A549 treated with ZK216348 at 1 μM for 4 hours (cell line): ENCODE measurements around the gene STPG3. TPM values are rescaled to one million over a fixed set of nuclear protein-coding genes. Genes with fewer than 3 reads are reported as not detected.

Experiments
- total RNA-seq: library from RNA; stranded (reverse); fragments of 200-300 nt; extraction: Qiagen RNA extraction; gene quantifications from 5 replicates; pipeline ENCODE4 v1.2.3, GENCODE V29; 2022; ENCODE audit warnings: low read depth

The STPG3 gene
- not detected in 5 replicates for total RNA-seq

DNA sequence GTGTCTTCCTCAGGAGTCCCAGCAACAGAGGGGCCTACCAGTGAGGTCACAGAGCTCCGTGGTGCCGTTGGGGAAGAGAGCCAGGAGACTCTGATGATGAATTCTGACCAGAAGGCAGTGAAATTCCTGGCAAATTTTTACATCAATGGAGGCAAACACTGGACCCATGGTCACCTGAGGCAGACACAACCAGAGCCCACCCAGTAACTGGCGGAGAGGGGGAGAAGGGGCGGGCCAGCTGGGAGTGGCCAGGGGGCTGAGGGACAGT is at the start of gene STPG3:
Gene STPG3 (plus strand): TSS at position 93 of the 268 bp plus-strand sequence. CDS start 1 bp downstream, at position 94.

DNA sequence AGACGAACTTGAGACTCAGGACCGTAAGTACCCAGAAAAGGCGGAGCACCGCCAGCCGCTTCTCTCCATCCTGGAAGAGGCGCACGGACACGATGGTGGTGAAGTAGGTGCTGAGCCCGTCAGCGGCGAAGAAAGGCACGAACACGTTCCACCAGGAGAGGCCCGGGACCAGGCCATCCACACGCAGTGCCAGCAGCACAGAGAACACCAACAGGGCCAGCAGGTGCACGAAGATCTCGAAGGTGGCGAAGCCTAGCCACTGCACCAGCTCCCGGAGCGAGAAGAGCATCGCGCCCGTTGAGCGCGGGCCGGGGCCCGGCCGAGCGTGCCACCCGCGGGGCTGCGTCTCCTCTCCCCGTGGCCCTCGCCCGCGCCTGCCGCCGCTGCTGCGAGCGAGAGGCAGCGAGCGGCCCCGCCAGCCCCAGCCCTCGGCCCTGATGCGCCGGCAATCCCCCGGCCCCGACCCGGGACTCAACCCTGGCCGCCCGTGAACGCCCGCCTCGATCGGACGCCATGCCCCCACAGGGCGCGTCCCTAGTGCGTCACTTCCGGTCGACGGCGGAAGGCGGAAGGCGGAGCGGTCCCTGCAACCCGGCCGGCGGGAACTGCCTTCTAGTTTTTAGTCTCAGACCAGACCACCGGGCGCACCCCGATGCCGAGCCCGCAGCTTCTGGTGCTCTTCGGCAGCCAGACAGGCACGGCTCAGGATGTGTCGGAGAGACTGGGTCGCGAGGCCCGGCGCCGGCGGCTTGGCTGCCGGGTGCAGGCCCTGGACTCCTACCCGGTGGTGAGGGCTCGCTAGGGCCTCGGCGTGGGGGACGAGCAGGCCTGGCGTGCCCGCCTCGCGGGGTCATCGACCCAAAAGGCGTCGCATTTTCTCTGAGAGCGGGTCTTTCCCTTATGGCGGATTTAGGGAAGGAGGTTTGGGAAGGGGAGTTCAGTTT is 45.7 kb upstream of the STPG3 start, which contains the start of the genes NDOR1 and TMEM203:
Gene NDOR1 (plus strand): TSS at position 575 of the 944 bp plus-strand sequence. CDS start 78 bp downstream, at position 653.
Gene TMEM203 (minus strand): TSS at position 523 of the 944 bp plus-strand sequence. CDS start 234 bp downstream, at position 289.

GRCh38 chr9:137222190-137223077 is 28.7 kb upstream of the STPG3 start, which contains the start of gene RNF208:
Gene RNF208, minus strand, starts transcription at chr9:137222240. Its CDS starts 1,028 bp downstream, at chr9:137221212.

GRCh38 chr9:137224830-137225694 is 26.0 kb upstream of the STPG3 start, which contains the start of gene CYSRT1:
Gene CYSRT1, plus strand, starts transcription at chr9:137225174. Its CDS starts 448 bp downstream, at chr9:137225622.

GRCh38 chr9:137227054-137227852 is 23.8 kb upstream of the STPG3 start, which contains the start of gene RNF224:
Gene RNF224, plus strand, starts transcription at chr9:137227502. Its CDS starts 834 bp downstream, at chr9:137228336.

GRCh38 chr9:137230705-137231371 is 20.2 kb upstream of the STPG3 start, which contains the start of gene SLC34A3:
Gene SLC34A3, plus strand, starts transcription at chr9:137230901. Its CDS starts 802 bp downstream, at chr9:137231703.

DNA sequence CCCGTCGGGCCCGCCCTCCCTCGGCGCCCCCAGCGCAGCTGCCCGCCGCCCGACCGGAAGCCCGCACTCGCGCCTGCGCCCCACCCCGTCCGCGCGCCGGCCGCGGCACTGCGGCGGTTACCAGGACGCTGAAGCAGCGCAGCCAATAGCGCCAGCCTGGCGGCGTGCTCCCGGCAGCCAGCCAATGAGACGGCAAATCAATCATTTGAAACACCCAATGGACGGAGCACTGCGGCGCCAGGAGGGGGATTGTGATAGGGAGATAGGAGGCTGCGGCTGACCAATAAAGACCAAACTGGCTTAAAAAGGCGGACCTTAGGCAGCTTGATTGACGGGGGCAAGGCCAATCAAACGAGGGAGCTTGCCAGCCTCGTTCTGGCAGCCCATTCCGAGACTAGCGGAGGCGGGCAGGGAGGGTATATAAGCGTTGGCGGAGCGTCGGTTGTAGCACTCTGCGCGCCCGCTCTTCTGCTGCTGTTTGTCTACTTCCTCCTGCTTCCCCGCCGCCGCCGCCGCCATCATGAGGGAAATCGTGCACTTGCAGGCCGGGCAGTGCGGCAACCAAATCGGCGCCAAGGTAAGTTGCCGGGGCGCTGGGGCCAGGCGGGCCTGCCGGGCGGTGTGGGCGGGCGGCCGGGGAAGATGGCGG is 10.1 kb upstream of the STPG3 start, which contains the start of gene TUBB4B:
Gene TUBB4B (plus strand): TSS at position 447 of the 649 bp plus-strand sequence. CDS start 74 bp downstream, at position 521.

DNA sequence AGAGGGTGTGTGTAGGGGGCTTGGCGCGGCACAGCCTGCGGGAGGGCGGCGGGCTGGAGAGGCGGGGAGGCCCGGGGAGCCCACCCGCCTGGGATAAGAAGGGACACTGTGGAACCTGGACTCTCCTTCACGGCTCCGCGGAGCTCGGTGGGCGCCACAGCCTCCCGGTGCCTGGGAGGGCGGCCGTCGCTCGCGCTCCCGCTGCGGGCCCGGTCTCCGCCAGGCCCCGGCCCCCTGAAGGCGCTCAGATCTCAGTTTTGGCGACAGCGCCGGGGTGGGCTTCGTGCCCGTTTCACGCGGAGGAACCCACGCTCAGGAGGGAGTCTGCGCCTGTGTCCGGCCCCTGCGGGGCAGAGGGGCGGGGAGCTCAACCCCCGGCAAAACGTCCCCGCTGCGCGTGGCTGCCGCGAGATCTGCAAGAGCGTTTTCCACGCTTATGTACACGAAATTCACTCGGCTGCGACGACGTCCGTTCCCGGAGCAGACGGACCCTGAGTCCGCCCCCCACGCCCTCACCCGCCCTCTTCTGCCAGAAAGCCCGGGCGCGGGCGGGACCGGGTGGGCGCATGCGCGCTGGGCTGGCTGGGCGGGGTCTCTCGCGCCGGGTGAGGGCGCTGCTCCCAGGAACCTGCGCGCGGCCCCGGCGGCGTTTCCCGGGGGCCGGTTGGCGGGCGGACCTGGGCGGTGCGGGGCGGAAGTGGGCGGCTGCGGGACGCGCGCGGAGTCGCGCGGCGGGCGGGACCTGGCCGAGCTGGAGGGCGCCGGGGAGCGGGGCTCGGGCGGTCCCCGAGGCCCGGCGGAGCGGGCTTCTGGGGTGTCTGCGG is 3.8 kb downstream of the STPG3 start, which contains the start of gene NELFB:
Gene NELFB (plus strand): TSS at position 704 of the 824 bp plus-strand sequence.

DNA sequence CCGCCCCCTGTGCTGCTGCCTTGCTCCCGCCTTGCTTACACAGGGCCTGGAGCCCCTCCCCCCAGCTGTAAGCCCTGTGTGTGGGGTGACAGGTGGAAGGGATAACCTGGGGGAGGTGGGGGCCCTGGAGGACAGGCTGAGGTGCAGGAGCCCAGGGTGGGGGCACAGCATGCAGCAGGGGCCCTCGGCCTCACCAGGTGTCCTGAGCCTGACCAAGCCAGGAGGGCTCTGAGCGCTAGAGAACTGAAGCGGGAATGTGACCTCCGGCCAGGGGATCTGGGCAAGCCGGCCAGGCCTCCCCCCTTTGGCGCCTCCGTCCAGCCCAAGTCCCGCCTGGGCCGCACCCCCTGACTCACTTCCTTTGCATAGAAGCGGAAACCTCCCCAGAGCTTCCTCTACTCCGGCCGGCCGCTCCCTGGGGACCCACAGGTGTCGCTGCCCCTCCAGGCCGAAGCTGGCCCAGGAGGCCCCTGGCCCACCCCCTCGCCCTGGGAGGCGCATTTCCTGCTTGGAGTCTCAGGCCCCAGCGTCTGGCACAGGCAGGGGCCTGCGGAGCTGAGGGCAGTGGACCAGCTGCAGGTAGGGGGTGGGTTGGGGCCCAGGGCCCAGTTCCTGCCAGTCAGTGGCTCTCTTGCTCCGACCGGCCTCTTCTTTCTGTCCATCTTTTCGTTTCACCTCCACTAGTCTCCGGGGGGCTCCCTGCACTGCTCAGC is 26.4 kb downstream of the STPG3 start, which contains the start of gene TOR4A:
Gene TOR4A (plus strand): TSS at position 398 of the 713 bp plus-strand sequence. CDS start 964 bp downstream, outside the sequence.

DNA sequence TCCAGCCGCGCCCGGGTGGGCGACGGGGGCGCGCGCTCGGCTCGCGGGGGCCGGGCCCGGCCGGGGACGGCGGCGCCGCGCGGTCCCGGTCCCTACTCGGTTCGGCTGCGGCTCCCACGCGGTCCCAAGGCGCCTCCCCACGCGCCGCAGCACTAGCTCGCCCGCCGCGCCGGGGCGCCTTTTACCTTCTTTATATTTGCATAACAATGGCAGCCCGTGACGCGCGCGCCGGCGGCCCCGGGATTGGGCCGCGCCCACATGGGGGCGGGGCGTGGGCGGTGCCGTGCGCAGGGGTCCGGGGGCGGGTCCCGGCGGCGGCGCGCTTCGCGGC is 51.0 kb downstream of the STPG3 start, which contains the start of gene NRARP:
Gene NRARP (minus strand): TSS at position 154 of the 331 bp plus-strand sequence. CDS start 343 bp downstream, outside the sequence.

Other genes starting within 250 kb of the STPG3 start
- 12.6 to 32.5 TPM (median 25.5 TPM) in 5 replicates for gene ABCA2, start 223.0 kb upstream of the STPG3 start, total RNA-seq
- 0.07 TPM in 1 of 5 replicates, not detected in the others for gene FUT7, start 219.2 kb upstream of the STPG3 start, total RNA-seq
- gene NPDC1, start 205.1 kb upstream of the STPG3 start, total RNA-seq = 26.4 to 93.7 TPM (median 81.5 TPM) in 5 replicates
- 1.0 to 2.3 TPM (median 1.5 TPM) in 5 replicates for gene ENTPD2, start 197.2 kb upstream of the STPG3 start, total RNA-seq
- 12.1 to 27.8 TPM (median 24.6 TPM) in 5 replicates for gene SAPCD2, start 180.7 kb upstream of the STPG3 start, total RNA-seq
- gene UAP1L1, start 173.8 kb upstream of the STPG3 start, total RNA-seq = 9.0 to 14.6 TPM (median 11.9 TPM) in 5 replicates
- gene MAN1B1, start 164.3 kb upstream of the STPG3 start, total RNA-seq = 33.8 to 56.7 TPM (median 50.2 TPM) in 5 replicates
- gene DPP7, start 136.6 kb upstream of the STPG3 start, total RNA-seq = 52.8 to 134 TPM (median 106 TPM) in 5 replicates
- gene GRIN1, start 112.1 kb upstream of the STPG3 start, total RNA-seq = 0.14 to 0.76 TPM (median 0.27 TPM) in 5 replicates
- gene LRRC26, start 81.2 kb upstream of the STPG3 start, total RNA-seq = 0.39 to 2.0 TPM (median 1.6 TPM) in 5 replicates
- gene TMEM210, start 79.2 kb upstream of the STPG3 start, total RNA-seq = not detected in 5 replicates
- 19.0 to 41.0 TPM (median 34.9 TPM) in 5 replicates for gene ANAPC2, start 62.7 kb upstream of the STPG3 start, total RNA-seq
- gene SSNA1, start 62.6 kb upstream of the STPG3 start, total RNA-seq = 85.9 to 156 TPM (median 148 TPM) in 5 replicates
- gene TPRN, start 50.5 kb upstream of the STPG3 start, total RNA-seq = 5.5 to 10.4 TPM (median 10.2 TPM) in 5 replicates
- gene TMEM203, start 45.6 kb upstream of the STPG3 start, total RNA-seq = 29.5 to 49.4 TPM (median 47.9 TPM) in 5 replicates
- gene NDOR1, start 45.6 kb upstream of the STPG3 start, total RNA-seq = 7.4 to 20.8 TPM (median 16.2 TPM) in 5 replicates
- 0.79 to 2.6 TPM (median 2.0 TPM) in 5 replicates for gene RNF208, start 29.0 kb upstream of the STPG3 start, total RNA-seq
- gene CYSRT1, start 26.1 kb upstream of the STPG3 start, total RNA-seq = 2.8 to 5.4 TPM (median 4.2 TPM) in 5 replicates
- gene RNF224, start 23.8 kb upstream of the STPG3 start, total RNA-seq = 0.13 to 0.58 TPM (median 0.39 TPM) in 4 of 5 replicates, not detected in the other
- gene SLC34A3, start 20.4 kb upstream of the STPG3 start, total RNA-seq = 0.13 to 0.19 TPM in 2 of 5 replicates, not detected in the others
- gene TUBB4B, start 10.0 kb upstream of the STPG3 start, total RNA-seq = 522 to 871 TPM (median 814 TPM) in 5 replicates
- gene NELFB, start 4.0 kb downstream of the STPG3 start, total RNA-seq = 36.5 to 63.8 TPM (median 58.5 TPM) in 5 replicates
- 13.6 to 33.0 TPM (median 30.5 TPM) in 5 replicates for gene TOR4A, start 26.4 kb downstream of the STPG3 start, total RNA-seq
- gene NRARP, start 51.0 kb downstream of the STPG3 start, total RNA-seq = 1.9 to 7.2 TPM (median 5.6 TPM) in 5 replicates
- 2.5 to 6.8 TPM (median 6.4 TPM) in 5 replicates for gene EXD3, start 171.9 kb downstream of the STPG3 start, total RNA-seq
- 0.53 to 2.1 TPM (median 1.9 TPM) in 5 replicates for gene NOXA1, start 172.1 kb downstream of the STPG3 start, total RNA-seq
- 0.18 to 0.29 TPM (median 0.19 TPM) in 5 replicates for gene ENTPD8, start 190.1 kb downstream of the STPG3 start, total RNA-seq
- gene NSMF, start 208.0 kb downstream of the STPG3 start, total RNA-seq = 28.4 to 48.9 TPM (median 43.2 TPM) in 5 replicates